Loucy (cell line): ENCODE results near the gene ECE2.

Experiments used
- H2AFZ ChIP-seq: fragments of 200-600 bp; sonication (generic); 2 replicates; pipeline ENCODE4 v1.6.0; 2016; ENCODE audit warnings: antibody characterized with exemption, mild to moderate bottlenecking, low read length, moderate library complexity
- H3F3A ChIP-seq: fragments of 200-600 bp; 2 replicates; pipeline ENCODE4 v1.6.0; 2016; ENCODE audit warnings: antibody characterized with exemption, low read depth, mild to moderate bottlenecking
- H3K27me3 ChIP-seq: fragments of 200-600 bp; sonication (generic); 2 replicates; pipeline ENCODE4 v1.6.1; 2014; ENCODE audit warnings: low read length, mild to moderate bottlenecking; ENCODE audit not compliant: insufficient read depth, poor library complexity, severe bottlenecking
- H3K36me3 ChIP-seq: fragments of 200-600 bp; sonication (generic); 2 replicates; pipeline ENCODE4 v1.6.1; 2016; ENCODE audit warnings: low read length; ENCODE audit not compliant: insufficient read depth
- H3K4me1 ChIP-seq: fragments of 200-600 bp; sonication (generic); 2 replicates; pipeline ENCODE4 v1.5.1; 2014; ENCODE audit warnings: low read length, mild to moderate bottlenecking; ENCODE audit not compliant: insufficient read depth, poor library complexity, severe bottlenecking
- H3K4me2 ChIP-seq: fragments of 200-600 bp; sonication (generic); 2 replicates; pipeline ENCODE4 v1.6.0; 2014; ENCODE audit warnings: antibody characterized with exemption, low read length, low read depth, mild to moderate bottlenecking; ENCODE audit not compliant: poor library complexity, severe bottlenecking
- H3K4me3 ChIP-seq: fragments of 200-600 bp; sonication (generic); 2 replicates; pipeline ENCODE4 v1.5.1; 2014; ENCODE audit warnings: low read length, mild to moderate bottlenecking, mixed read lengths; ENCODE audit not compliant: poor library complexity, severe bottlenecking
- H3K79me2 ChIP-seq: fragments of 200-600 bp; sonication (generic); 2 replicates; pipeline ENCODE4 v1.6.1; 2014; ENCODE audit warnings: low read length; ENCODE audit not compliant: insufficient read depth
- H3K9ac ChIP-seq: fragments of 200-600 bp; sonication (generic); 2 replicates; pipeline ENCODE4 v1.6.0; 2014; ENCODE audit warnings: mild to moderate bottlenecking, low read depth, low read length, moderate library complexity; ENCODE audit not compliant: poor library complexity, severe bottlenecking
- H3K9me2 ChIP-seq: fragments of 200-600 bp; sonication (generic); replicated peaks from 2 replicates; pipeline ENCODE4 v1.6.1; 2016; ENCODE audit warnings: low read depth, low read length, mixed read lengths
- H3K9me3 ChIP-seq: fragments of 200-600 bp; sonication (generic); 2 replicates; pipeline ENCODE4 v1.6.1; 2014; ENCODE audit warnings: mild to moderate bottlenecking, antibody characterized with exemption, low read length, low read depth; ENCODE audit not compliant: insufficient read depth
- H4K20me1 ChIP-seq: fragments of 200-600 bp; sonication (generic); 2 replicates; pipeline ENCODE4 v1.6.0; 2014; ENCODE audit warnings: antibody characterized with exemption, low read length, mild to moderate bottlenecking; ENCODE audit not compliant: insufficient read depth, poor library complexity, severe bottlenecking
- EZH2phosphoT487 ChIP-seq: fragments of 200-600 bp; IDR thresholded peaks from 2 replicates; pipeline ENCODE4 v1.6.1; 2018; ENCODE audit warnings: antibody characterized with exemption, mild to moderate bottlenecking, moderate library complexity, borderline replicate concordance
- TF ChIP-seq, protein P1 (sequence below): fragments of 200-600 bp; sonication (generic); conservative IDR thresholded peaks from 2 replicates; pipeline ENCODE4 v1.5.1; 2014; ENCODE audit warnings: mild to moderate bottlenecking, antibody characterized with exemption, low read length

Gene ECE2

DNA sequence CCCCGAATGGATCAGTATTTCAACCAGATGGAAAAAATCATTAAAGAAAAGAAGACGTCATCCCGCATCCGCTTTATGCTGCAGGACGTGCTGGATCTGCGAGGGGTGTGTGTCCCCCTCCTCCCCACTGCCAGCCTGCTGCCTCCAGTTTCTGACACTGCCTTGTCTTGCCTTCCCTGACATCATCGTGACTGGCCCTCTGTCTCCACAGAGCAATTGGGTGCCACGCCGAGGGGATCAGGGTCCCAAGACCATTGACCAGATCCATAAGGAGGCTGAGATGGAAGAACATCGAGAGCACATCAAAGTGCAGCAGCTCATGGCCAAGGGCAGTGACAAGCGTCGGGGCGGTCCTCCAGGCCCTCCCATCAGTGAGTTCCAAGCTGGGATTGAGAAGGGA is 49.4 kb downstream of the ECE2 start:
- Histone ChIP-seq H3K27me3 (no peaks in the 10 kb centered on the region), H3K9me3 (no peaks in the 10 kb centered on the region), H3K4me1 (no peaks in the 10 kb centered on the region), H3F3A (no peaks in the 10 kb centered on the region), H2AFZ (no peak overlapping the region), H3K9me2 (no peaks in the 10 kb centered on the region), H3K9ac (no peak overlapping the region), H3K79me2 (peaks cover 26% of the 10 kb centered on the region; the same call in 1 of the 2 replicates), H4K20me1 (peaks cover 45% of the 10 kb centered on the region), H3K4me3 (no peak overlapping the region), H3K4me2 (no peak overlapping the region), H3K36me3 (peaks cover 97% of the 10 kb centered on the region)
- TF ChIP-seq EZH2phosphoT487: no peak
- TF ChIP-seq, protein P1, sequence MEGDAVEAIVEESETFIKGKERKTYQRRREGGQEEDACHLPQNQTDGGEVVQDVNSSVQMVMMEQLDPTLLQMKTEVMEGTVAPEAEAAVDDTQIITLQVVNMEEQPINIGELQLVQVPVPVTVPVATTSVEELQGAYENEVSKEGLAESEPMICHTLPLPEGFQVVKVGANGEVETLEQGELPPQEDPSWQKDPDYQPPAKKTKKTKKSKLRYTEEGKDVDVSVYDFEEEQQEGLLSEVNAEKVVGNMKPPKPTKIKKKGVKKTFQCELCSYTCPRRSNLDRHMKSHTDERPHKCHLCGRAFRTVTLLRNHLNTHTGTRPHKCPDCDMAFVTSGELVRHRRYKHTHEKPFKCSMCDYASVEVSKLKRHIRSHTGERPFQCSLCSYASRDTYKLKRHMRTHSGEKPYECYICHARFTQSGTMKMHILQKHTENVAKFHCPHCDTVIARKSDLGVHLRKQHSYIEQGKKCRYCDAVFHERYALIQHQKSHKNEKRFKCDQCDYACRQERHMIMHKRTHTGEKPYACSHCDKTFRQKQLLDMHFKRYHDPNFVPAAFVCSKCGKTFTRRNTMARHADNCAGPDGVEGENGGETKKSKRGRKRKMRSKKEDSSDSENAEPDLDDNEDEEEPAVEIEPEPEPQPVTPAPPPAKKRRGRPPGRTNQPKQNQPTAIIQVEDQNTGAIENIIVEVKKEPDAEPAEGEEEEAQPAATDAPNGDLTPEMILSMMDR: no peak

DNA sequence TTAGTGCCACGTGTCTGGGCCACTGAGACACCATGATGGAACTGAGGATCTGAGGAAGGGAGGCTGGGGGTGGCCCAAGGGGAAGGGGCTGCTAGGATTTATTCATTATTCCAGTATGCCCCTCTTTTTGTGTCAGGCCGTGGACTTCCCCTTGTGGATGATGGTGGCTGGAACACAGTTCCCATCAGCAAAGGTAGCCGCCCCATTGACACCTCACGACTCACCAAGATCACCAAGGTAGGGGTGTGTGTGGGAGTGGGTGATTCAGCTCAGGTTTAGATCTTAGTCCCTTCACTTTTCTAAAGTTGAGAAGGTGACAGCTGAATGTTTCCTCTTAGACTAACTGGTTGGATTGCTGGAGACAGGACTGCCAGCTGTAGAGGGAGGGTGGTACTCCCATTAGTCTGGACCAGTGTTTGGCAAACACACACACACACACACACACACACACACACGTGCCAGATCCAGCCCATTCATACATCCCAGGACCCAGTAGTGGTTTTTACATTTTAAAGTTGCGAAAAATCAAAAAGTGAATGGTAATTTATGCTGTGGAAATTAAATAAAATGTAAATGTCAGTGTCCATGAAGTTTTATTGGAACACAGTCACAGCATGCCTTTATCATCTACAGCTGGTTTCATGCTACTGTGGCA is 50.0 kb downstream of the ECE2 start:
- Histone ChIP-seq H4K20me1 (peaks cover 39% of the 10 kb centered on the region), H3K79me2 (peaks cover 20% of the 10 kb centered on the region; the same call in 1 of the 2 replicates)

DNA sequence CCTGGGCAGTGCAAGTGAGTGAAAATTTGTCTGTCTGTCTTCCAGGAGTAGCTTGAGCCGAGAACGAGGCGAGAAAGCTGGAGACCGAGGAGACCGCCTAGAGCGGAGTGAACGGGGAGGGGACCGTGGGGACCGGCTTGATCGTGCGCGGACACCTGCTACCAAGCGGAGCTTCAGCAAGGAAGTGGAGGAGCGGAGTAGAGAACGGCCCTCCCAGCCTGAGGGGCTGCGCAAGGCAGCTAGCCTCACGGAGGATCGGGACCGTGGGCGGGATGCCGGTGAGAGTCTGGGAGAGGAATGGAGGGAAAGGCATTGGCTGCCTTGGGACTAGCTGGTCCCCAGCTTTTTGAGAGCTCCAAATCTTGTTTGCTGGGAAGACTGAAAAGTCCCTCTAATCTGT is 51.3 kb downstream of the ECE2 start:
- Histone ChIP-seq H3K9me2 (no peaks in the 10 kb centered on the region), H3K9me3 (no peaks in the 10 kb centered on the region), H4K20me1 (peaks cover 26% of the 10 kb centered on the region), H3K4me3 (no peak overlapping the region), H3F3A (no peaks in the 10 kb centered on the region), H3K9ac (no peak overlapping the region), H3K27me3 (no peaks in the 10 kb centered on the region), H3K4me2 (no peak overlapping the region), H3K36me3 (peaks cover 95% of the 10 kb centered on the region), H2AFZ (no peak overlapping the region), H3K79me2 (0 out of 2 replicates have a peak, but pooled peaks cover 8% of the 10 kb centered on the region), H3K4me1 (no peaks in the 10 kb centered on the region)
- TF ChIP-seq, protein P1: no peak
- TF ChIP-seq EZH2phosphoT487: no peak

More for the DNA sequence above, 50.0 kb downstream of the ECE2 start:
- no peak overlapping the region for H3K4me3 ChIP-seq
- H2AFZ ChIP-seq: no peak overlapping the region
- H3K9ac ChIP-seq: no peak overlapping the region
- H3K36me3 ChIP-seq: peaks cover 95% of the 10 kb centered on the region
- H3F3A ChIP-seq: no peaks in the 10 kb centered on the region
- H3K4me1 ChIP-seq: no peaks in the 10 kb centered on the region
- no peaks in the 10 kb centered on the region for H3K9me2 ChIP-seq
- H3K4me2 ChIP-seq: no peak overlapping the region
- H3K9me3 ChIP-seq: no peaks in the 10 kb centered on the region
- H3K27me3 ChIP-seq: no peaks in the 10 kb centered on the region
- TF ChIP-seq, protein P1: no peak
- no peak for TF ChIP-seq EZH2phosphoT487
